Measurements from ENCODE around the gene MUC2. TPM values are rescaled to one million over a fixed set of nuclear protein-coding genes. Genes with fewer than 3 reads are reported as not detected.

Gene MUC2
- total and polyA plus RNA-seq, 2 of the 4 experiments (the other 2 are of a cell fraction): not detected

- no peak overlapping the region for H3K9ac ChIP-seq (ENCODE audit: low read depth, low read length)
- H2BK120ac ChIP-seq (ENCODE audit: low read depth, low read length): no peak overlapping the region
- dilution Hi-C loops (cut with HindIII; ENCODE audit: low sequenced_read_pairs, unreplicated experiment) (no loop called here), in situ Hi-C loops (cut with MboI; ENCODE audit: low sequenced_read_pairs) (no loop called here), intact Hi-C loops (cut with micrococcal nuclease) (no loop called here)
- no peak overlapping the region for H4K5ac ChIP-seq (ENCODE audit: low read depth, low read length)
- H2BK20ac ChIP-seq (ENCODE audit: low read depth, low read length): no peak overlapping the region
- ChIA-PET POLR2A (ENCODE audit: unreplicated experiment) (no interaction called here), CTCF (no interaction called here)
- H3K4me3 ChIP-seq (ENCODE audit: insufficient read depth, low read depth, low read length): no peak overlapping the region
- H4K91ac ChIP-seq (ENCODE audit: insufficient read depth, low read depth, low read length): no peak overlapping the region
- no peak for ATAC-seq (ENCODE audit: low read depth)
- no peak for DNase-seq
- TF ChIP-seq BHLHE40 (IDR thresholded peaks at IDR 0.05; ENCODE audit: low read depth, low read length) (no peak), MXI1 (IDR thresholded peaks at IDR 0.05; ENCODE audit: borderline replicate concordance, low read depth, low read length) (no peak), MAFK (IDR thresholded peaks at IDR 0.05; ENCODE audit: low read depth, low read length) (no peak), SMC3 (IDR thresholded peaks at IDR 0.05; ENCODE audit: low read depth, low read length) (no peak), CEBPB (IDR thresholded peaks at IDR 0.05; ENCODE audit: low read depth, low read length) (no peak), MAZ (IDR thresholded peaks at IDR 0.05; ENCODE audit: borderline replicate concordance, low read depth, low read length) (no peak)
- no peak overlapping the region for H2BK15ac ChIP-seq (ENCODE audit: low read depth, low read length)
- no peaks in the 10 kb centered on the region for H3K36me3 ChIP-seq (ENCODE audit: control insufficient read depth, insufficient read depth, low read length)
- no peak overlapping the region for H2AK9ac ChIP-seq (replicated peaks; ENCODE audit: low read depth, low read length, poor library complexity)
- peaks cover 9% of the 10 kb centered on the region; the same call in 1 of the 2 replicates for H3K9me3 ChIP-seq (ENCODE audit: control insufficient read depth, insufficient read depth, low read length)
- H3K27me3 ChIP-seq (ENCODE audit: control insufficient read depth, insufficient read depth, low read length): peaks cover 18% of the 10 kb centered on the region; the same call in 1 of the 2 replicates
- no peak overlapping the region for H3K14ac ChIP-seq (replicated peaks; ENCODE audit: low read depth, low read length)
- 69% methylated on average over 15 of the region's 28 CpGs; no CpG with 5 or more reads in 1 of the 2 experiments for WGBS, 2 experiments (ENCODE audit: extremely low coverage in 2 of 2, insufficient read length in 1 of 2)
- H3K18ac ChIP-seq (ENCODE audit: low read depth, low read length): no peak overlapping the region
- H2BK5ac ChIP-seq (ENCODE audit: low read depth, low read length, poor library complexity, severe bottlenecking): no peak overlapping the region
- no peaks in the 10 kb centered on the region for H3K4me1 ChIP-seq (ENCODE audit: control insufficient read depth, insufficient read depth, low read length)
- H3K4me2 ChIP-seq (ENCODE audit: low read depth, low read length): no peak overlapping the region
- H3K4ac ChIP-seq (ENCODE audit: low read depth, low read length): no peak overlapping the region
- H3K23ac ChIP-seq (ENCODE audit: low read depth, low read length): no peak overlapping the region
- no peaks in the 10 kb centered on the region for H3K9me1 ChIP-seq (ENCODE audit: insufficient read depth, low read length)
- no peak overlapping the region for H4K8ac ChIP-seq (ENCODE audit: low read depth in 2 of 2, low read length in 2 of 2)
- H3K79me1 ChIP-seq (ENCODE audit: low read depth in 1 of 2, low read length in 2 of 2): no peaks in the 10 kb centered on the region
- H3K27ac ChIP-seq (ENCODE audit: insufficient read depth, low read length): no peak overlapping the region
- no peaks in the 10 kb centered on the region for H4K20me1 ChIP-seq (ENCODE audit: insufficient read depth, low read length)
- no peak overlapping the region for H3K56ac ChIP-seq (ENCODE audit: extremely low read depth, insufficient read depth, low read length)
- BruUV-seq (replicated peaks): no TSS peak
- H2AK5ac ChIP-seq (ENCODE audit: low read depth, low read length): no peak overlapping the region
- H2AFZ ChIP-seq (replicated peaks; ENCODE audit: low read length, poor library complexity): no peak overlapping the region
Measured at GRCh38 chr11:1104411-1105182, 29.9 kb downstream of the MUC2 start.

Data from IMR-90 (cell line).